Measurements from ENCODE around the gene SLC25A53.
"Not testable (repeated sequence)": the region's sequence is repeated elsewhere in the genome, so short reads cannot be mapped to it uniquely, and the experiment has no call there.

SLC25A53 gene

DNA sequence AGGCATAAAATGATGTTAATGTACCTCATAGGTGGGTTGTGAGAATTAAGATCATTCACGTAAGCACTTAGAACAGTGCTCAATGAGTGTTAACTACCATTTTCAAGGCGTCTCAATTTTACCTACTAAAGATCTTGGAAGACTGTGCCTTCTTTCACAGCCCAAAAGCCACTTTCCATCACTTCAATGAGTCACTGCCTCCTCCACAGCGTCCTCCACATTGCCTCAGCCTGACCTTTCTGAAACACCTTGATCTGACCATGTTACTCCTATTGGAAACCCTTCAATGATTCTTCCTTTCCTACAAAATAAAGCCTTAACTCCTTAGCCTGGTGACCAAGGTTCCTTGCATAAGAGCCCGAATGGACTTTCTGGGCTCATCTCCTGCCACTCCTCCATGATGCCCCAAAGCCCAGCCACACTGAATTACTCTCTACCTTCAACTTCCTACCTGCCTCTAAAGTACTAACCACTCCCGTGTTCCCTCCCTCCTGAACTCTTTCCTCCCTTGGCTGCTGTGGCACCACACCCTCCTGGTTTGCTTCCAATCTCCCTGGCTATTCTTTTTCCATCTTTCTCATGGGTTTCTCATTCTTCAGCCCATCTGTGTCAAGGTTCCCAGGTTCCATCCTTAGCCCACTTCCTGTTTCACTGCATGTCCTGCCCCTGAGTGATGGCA lies 22.1 kb downstream of the SLC25A53 start:
- DNase-seq (ENCODE audit: low read depth, low spot score), result no peak

DNA sequence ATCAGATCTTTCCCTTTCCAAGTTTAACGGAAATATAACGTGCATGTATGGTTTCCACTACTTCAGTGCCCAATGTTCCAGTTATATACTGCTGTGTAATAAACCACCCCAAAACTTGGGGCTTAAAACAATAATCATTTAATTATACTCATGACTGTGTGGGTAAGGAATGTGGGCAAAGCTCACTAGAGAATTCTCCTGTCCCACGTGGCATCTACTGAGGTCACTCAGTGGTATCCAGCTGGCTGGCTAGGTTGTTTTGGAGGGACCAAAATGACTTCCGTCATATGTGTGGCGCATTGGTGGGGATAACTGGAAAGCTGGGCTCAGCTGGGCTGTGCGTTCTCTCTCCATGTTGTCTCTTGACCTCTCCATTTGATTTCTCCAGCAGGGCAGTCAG lies 26.0 kb downstream of the SLC25A53 start:
- DNase-seq (ENCODE audit: low read depth, low spot score), result no peak

DNA sequence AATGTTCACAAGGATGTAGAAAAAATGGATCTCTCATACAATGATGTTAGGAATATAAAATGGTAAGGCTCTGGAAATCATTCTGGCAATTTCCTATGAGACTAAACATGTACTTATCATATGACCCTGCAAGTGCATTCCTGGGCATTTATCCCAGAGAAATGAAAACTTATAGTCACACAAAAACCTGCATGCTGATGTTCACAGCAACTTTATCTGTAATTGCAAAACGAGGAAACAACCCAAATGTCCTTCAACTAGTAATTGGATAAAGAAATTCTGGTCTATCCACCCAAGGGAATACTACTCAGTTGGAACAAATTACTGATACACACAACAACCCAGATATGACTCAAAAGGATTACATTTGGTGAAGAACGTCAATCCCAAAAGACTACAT lies 30.0 kb downstream of the SLC25A53 start:
- no peak for DNase-seq (ENCODE audit: low read depth, low spot score)

GRCh38 chrX:104122829-104123228 lies 34.0 kb downstream of the SLC25A53 start:
- no peak for DNase-seq (ENCODE audit: low read depth, low spot score)

GRCh38 chrX:104118765-104119164 lies 38.0 kb downstream of the SLC25A53 start:
- DNase-seq (ENCODE audit: low read depth, low spot score), result no peak

- no peak for DNase-seq (ENCODE audit: low read depth, low spot score)
These were observed 39.0 kb downstream of the SLC25A53 start for GRCh38 chrX:104117759-104118158.

DNA sequence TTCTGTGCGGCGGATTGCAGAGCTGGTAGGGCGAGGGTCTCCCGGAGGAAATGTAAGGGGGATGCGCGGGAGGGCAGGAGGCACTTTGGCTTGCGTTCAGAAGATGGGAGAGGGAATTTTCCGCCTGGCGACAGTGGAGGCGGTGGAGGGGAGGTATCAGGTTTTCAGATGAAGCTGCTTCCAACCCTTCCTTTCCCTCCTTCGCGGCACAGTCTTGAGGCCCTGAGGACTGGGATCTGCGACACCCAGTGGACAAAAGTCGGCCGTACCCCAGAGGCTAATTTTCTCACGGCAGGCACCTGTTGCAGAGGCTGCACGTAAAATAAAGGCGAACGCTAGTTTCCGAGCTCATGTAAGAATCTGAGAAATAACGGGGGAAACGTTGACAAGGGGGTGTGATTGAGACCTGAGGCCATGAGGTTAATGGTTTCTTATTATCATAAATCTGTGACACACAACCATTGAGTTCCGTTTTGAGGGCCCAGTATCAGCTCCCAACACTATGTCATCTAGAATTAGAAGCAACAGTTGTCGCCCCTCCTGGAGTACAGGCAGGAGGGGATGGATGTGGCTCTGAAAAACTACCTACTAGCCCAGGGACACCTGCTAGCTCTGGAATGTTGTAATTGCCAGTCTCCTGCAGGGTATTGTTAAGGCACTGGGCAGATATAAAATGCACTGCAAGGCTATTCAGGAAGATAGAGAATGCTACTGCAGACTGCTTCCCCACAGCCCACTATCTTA lies 43.4 kb downstream of the SLC25A53 start:
- no peak for DNase-seq (ENCODE audit: low read depth, low spot score)

DNA sequence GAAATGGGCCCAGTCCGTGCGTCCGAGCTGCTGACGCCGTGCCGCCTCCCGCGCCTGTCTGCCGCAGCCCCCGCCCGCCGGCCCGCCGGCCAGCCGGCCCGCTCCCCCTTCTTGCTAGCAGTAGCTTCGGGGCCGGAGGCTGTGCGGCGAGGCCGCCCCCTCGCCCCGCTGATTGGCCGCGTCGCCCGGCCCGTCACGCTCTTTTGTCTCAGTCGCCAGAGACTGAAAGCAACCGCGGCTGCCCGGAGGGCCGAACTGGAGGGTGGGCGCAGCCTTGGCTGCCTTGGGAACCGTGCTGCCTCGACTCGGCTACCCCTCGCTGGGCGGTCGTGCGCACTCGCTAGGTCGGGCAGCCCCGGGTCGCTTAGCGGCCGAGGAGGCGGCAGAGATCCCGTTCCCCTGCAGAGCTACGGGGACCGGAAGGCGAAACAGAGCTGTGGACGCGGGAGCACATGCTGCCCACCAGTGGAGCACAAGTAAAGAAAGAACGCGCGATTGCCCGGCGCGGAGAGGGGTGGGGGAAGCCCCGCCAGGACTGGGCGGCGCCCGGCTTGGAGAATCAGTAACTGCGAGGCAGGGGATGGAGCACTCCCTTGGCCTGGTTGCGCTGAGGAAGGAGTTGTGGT lies 44.4 kb downstream of the SLC25A53 start, which contains the start of gene ZCCHC18:
TSS of gene ZCCHC18 (plus strand) at position 198 of the 626 bp plus-strand sequence. CDS start 1,589 bp downstream, outside the sequence.
- peak; percentile 28 for DNase-seq (ENCODE audit: low read depth, low spot score)

DNA sequence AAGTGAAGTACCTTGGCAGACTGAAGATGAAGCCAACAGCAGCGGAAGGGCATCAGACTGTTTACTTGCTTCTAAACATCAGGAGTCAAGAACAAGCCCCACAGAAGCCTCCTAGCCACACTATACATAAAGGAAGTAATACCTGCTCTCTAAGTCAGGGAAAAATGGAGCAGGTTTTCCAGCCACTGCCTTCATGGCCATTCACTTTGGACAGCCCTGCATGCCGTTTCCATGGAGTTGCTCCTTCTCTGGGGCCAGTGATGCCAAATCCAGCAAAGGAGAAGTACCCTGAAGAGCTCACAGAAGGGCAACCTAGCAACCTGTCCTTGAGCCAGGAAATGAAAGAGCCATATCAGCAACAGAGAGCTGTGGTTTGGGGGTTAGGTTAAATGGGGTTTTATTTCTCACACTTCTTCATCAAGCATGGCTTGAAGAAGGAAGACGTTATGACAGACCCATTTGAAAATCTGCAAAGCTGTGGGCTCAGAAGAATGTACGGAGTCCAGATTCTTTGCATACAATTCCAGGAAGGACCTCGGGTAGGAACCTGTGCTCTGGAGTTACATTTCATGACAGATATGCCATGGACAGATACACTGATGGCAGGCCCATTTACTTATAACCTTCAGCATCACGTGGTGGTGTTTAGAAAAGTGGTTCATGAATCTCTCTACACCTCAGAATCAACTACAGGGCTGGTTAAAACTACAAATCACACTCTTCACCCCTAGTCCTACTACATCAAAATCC lies 46.1 kb downstream of the SLC25A53 start:
- DNase-seq (ENCODE audit: low read depth, low spot score), result not testable (repeated sequence)

DNA sequence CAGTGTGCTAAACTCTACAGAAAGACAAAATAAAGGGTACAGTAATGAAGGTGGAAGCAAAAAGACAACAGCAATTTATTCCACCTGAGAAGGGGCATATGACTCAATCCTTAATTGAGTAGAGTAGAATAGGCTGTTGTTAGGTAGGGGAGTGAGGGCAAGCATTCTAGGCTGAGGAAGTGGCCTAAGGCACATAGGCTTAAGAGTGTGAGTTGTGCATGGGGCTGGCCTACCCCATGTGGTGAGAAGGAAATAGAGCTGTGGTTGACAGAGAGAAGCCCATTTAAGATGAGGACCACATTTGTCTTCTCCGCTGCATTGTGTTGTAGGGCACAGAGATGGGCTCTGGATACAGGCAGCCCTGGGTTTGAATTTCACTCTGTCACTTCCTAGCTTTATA lies 47.9 kb downstream of the SLC25A53 start:
- DNase-seq (ENCODE audit: low read depth, low spot score), result no peak

GRCh38 chrX:104105330-104106262 lies 51.2 kb downstream of the SLC25A53 start:
- DNase-seq (ENCODE audit: low read depth, low spot score), result no peak

DNA sequence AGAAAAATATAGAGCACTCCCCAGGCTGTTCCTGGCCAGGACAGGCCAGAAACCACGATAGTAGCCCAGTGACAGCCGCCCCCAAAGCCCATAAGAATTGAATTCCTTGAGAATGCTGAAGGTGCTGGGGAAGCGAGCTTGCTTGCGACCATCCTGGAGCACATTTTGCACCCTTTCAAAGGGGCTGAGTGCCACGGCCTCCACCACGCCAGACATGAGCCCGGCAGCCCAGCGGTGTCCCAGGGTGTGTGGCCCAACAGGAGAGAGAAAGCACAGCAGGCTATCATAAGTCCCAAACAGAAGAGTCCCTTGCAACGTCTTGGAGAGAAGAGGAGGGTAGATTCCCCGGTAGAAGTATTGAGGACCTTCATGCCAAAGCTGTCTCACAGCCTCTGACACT lies 52.1 kb downstream of the SLC25A53 start:
- DNase-seq (ENCODE audit: low read depth, low spot score), result no peak

- no peak for DNase-seq (ENCODE audit: low read depth, low spot score)
These were observed 57.9 kb downstream of the SLC25A53 start for GRCh38 chrX:104098919-104099318.

DNA sequence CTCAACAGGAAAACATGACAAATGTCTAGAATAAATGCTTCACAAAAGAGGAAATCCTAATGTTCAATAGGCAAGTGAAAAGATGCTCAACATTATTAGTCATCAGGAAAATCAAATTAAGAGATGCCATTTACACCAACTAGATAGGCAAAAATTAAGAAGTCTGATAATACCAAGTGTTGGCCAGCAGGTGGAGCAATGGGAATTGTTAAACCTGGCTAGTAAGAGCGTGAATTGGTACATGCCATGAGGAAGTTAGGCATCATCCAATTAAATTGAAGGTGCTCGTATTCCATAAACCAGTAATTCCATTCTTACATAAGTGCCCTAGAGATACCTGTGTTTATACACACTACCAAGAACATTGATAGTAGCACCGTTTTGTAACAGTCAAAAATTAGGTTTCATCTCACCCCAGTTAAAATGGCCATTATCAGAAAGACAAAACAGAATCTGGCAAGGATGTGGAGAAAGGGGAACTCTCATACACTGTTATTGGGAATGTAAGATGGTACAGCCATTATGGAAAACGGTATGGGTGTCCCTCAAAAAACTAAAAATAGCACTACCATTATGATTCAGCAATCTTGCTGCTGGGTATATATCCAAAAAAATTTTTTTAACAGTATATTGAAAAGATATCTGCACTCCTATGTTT lies 58.5 kb downstream of the SLC25A53 start:
- DNase-seq (ENCODE audit: low read depth, low spot score), result no peak

- DNase-seq (ENCODE audit: low read depth, low spot score), result no peak
These were observed 70.9 kb downstream of the SLC25A53 start for GRCh38 chrX:104085919-104086318.

DNA sequence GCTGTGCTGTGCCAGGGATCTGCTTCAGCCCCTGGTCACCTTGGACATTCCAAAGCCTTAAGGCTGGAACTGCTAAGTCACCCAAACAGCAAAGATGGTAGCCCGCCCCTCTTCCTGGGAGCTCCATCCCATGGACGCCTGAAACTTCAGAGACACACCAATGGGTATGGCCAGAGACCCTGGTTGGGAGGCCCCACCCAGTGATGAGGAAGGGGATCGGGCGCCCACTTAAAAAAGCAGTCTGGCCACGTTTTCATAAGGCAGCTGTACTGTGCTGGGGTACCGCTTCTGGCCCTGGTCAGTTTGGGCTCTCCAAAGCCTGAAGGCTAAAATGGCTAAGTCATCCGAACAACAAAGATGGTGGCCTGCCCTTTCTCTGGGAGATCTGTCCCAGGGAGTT lies 71.3 kb downstream of the SLC25A53 start:
- no peak for DNase-seq (ENCODE audit: low read depth, low spot score)

DNA sequence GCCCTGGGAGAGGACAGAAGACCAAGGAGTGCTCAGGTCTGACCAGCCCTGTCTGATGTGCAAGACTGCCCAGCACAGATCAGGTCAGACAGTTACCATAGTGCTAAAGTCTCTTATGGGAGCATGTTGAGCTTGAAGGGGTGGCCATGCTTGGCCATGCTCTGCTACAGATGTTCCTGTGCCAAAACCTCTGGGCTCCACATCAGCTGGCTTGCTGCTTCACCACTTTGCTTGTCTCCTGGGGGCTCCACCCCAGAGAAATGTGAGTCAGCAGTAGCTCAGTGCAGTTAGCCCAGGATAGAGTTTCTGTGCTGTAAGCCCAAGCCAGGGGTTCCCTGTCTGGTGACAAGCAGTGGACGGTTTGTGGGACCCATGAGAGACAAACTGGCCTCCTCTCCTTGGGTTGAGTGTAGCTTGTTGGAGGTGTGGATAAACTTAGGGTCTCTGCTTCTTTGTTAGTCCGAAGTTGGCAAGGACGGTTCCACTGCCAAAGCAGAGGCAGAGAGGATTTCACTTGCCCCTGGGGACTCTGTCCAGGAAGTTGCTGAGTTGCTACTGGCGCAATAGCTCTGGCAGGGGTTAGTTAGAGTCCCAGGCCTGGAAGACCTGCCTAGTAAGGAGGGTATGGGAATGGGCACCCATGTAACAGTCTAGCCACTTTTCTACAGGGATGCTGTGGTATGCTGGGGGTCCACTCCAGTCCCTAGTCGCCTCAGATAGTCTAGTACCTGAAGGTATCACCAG lies 72.1 kb downstream of the SLC25A53 start:
- DNase-seq (ENCODE audit: low read depth, low spot score), result no peak

DNA sequence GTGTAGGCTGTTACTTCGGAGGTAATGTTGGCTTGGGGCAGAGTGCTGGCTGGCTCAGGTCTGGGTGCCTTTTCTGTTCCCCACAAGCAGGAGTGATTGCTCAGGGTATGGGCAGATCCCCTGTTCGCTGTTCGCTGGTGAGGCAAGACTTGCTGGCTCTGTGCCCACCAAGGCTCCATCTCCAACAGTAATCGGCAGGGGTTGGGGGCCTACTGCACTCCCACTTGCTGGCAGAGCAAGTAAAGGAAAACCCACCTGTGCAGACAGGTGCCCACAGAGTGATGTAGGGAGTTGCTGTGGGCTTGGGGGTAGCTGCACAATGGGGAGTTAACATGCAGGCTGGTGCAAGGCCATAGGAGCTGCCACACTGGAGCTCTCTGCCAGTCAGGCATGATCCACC lies 72.7 kb downstream of the SLC25A53 start:
- DNase-seq (ENCODE audit: low read depth, low spot score), result no peak

DNA sequence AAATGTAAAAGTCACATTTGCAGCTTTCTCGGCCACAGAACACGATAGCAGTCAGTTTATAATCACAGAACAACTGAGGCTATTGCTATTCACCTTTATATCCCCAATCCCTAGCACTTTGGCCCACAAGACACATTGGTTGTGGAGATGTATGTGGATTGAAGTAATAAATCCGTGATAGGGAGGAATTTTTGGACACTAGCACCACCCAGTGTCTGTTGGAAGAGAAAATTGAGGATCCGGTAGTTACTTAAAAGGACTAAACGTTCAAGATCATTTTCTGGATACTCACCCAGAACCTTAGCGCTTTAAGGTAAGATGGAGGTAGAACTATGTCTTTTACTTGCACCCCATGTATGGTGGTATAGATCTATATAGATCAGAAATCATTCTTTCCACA lies 79.0 kb downstream of the SLC25A53 start:
- DNase-seq (ENCODE audit: low read depth, low spot score), result not testable (repeated sequence)

Measured in iPS DF 19.7 (cell line).